Measurements from ENCODE around the gene PHF21A. TPM values are rescaled to one million over a fixed set of nuclear protein-coding genes. Genes with fewer than 3 reads are reported as not detected.

PHF21A gene
- total and polyA plus RNA-seq, 2 of the 8 experiments (the other 6 are each of a cell fraction or from before 2014, with no cell fraction given), result 17.6 to 40.3 TPM

DNA sequence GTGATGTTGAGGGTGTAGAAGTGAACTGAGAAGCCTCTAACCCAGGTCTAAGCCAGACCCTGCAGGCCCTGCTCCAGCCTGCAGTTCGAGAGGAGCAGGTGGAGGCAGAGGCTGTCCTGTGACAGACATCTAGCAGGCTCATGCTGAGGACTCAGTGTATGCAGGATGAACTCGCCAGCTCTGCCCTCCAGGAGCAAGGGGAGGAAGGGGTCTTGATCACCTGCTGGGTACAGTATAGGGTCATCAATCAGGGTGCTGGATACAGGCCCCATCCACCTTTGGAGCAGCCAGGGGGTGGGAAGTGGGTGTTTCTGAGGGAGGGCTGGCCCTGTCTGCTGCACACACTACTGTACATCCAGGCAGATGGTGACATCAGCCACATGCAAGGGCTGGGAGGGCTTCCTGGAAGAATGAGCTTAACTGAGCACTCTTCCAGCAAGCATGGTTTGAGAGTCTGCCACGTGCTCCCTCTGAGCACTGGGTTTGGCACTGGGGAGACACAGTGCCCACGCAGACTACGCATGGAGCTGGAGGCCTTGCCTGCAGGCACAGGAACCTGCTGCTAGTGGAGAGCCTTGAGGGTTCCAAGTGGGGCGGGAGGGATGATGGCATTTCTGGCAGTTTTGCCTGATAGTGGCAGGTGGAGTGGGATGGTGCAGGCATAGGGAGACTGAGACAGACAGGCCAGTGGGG, 226.6 kb downstream of the PHF21A start:
- no peak overlapping the region for H4K91ac ChIP-seq (replicated peaks; ENCODE audit: insufficient read length, low read length)
- H2BK12ac ChIP-seq (ENCODE audit: low read depth, low read length), result 0 out of 2 replicates have a peak overlapping the region, but pooled peaks have one; percentile 75
- H3K4me2 ChIP-seq (ENCODE audit: insufficient read depth in 1 of 2, low read depth in 2 of 2, low read length in 2 of 2), result no peak overlapping the region
- H2BK20ac ChIP-seq (ENCODE audit: low read length), result no peak overlapping the region
- H4K8ac ChIP-seq (ENCODE audit: extremely low read depth, insufficient read depth, low read length), result no peak overlapping the region
- no peak overlapping the region for H3K18ac ChIP-seq (ENCODE audit: extremely low read depth, low read length)
- H3K23me2 ChIP-seq (ENCODE audit: low read depth, low read length), result peaks cover 2% of the 10 kb centered on the region; the same call in 1 of the 2 replicates
- H3K4ac ChIP-seq (replicated peaks; ENCODE audit: insufficient read length, low read depth, low read length), result no peak overlapping the region
- H2AFZ ChIP-seq (ENCODE audit: low read length), result no peak overlapping the region
- no peak overlapping the region for H3K56ac ChIP-seq (replicated peaks; ENCODE audit: insufficient read length, low read depth, low read length)
- peaks cover 0 to 22% (median 18%) of the 10 kb centered on the region in 4 experiments; a peak in 6 of 7 replicates for H3K4me1 ChIP-seq (replicated peaks in 1 of 4; ENCODE audit: control insufficient read depth in 3 of 4, insufficient read depth in 4 of 4, low read length in 3 of 4)
- H3K27ac ChIP-seq (ENCODE audit: low read depth, low read length), result no peak overlapping the region
- DNase-seq (ENCODE audit: low read depth in 1 of 2, low spot score in 2 of 2) (no peak), FAIRE-seq (no peak)
- no peak overlapping the region for H4K5ac ChIP-seq (ENCODE audit: insufficient read length, low read depth, low read length)
- POLR2A ChIA-PET (ENCODE audit: partially characterized antibody), result interaction anchor here (1.1 to 1.9 kb wide), 3 partner anchors 12 to 27 kb away, joined by 4 to 5 read pairs (median 5); no protein-coding TSS in a partner anchor
- H3K14ac ChIP-seq (ENCODE audit: insufficient read length), result no peak overlapping the region
- H3K36me3 ChIP-seq (ENCODE audit: control insufficient read depth in 2 of 4, insufficient read depth in 4 of 4, low read length in 3 of 4), result no peaks in the 10 kb centered on the region
- H3K27me3 ChIP-seq (replicated peaks in 1 of 4; ENCODE audit: control insufficient read depth in 3 of 4, extremely low read depth in 1 of 4, insufficient read depth in 3 of 4, low read length in 3 of 4), result no peaks in the 10 kb centered on the region
- CTCF ChIA-PET (ENCODE audit: partially characterized antibody), result interaction anchor here (0.6 to 7.7 kb wide), 8 partner anchors 8 to 123 kb away, joined by 3 to 69 read pairs (median 4); no protein-coding TSS in a partner anchor
- no peak for TF ChIP-seq SIX5 (IDR thresholded peaks at IDR 0.05; ENCODE audit: low read depth, low read length)
- no peak for TF ChIP-seq POU5F1 (IDR thresholded peaks at IDR 0.05; ENCODE audit: low read depth, low read length)
- TF ChIP-seq SUZ12 (IDR thresholded peaks at IDR 0.05; ENCODE audit: low read length), result no peak
- TF ChIP-seq ZNF274 (IDR thresholded peaks at IDR 0.05; ENCODE audit: borderline replicate concordance, extremely low read depth, low read length), result no peak
- no peak for TF ChIP-seq PHF8 (conservative IDR thresholded peaks at IDR 0.05; ENCODE audit: low read depth, low read length)
- no peak for TF ChIP-seq SRF (IDR thresholded peaks at IDR 0.05; ENCODE audit: low read depth, low read length)
- no peak for TF ChIP-seq NRF1 (IDR thresholded peaks at IDR 0.05; ENCODE audit: low read depth, low read length)
- no peak for TF ChIP-seq SP1 (IDR thresholded peaks at IDR 0.05; ENCODE audit: low read depth, low read length)
- no peak overlapping the region for H2BK120ac ChIP-seq (replicated peaks; ENCODE audit: low read depth, low read length)
- H3K79me1 ChIP-seq (ENCODE audit: low read depth, low read length), result no peaks in the 10 kb centered on the region; the same call in 1 of the 2 replicates
- H3K9me3 ChIP-seq (ENCODE audit: insufficient read depth in 2 of 2, low read depth in 1 of 2, low read length in 1 of 2), result no peaks in the 10 kb centered on the region
- 0 out of 7 replicates have a peak overlapping the region, but pooled peaks of 1 of the 4 experiments have one; percentile 6 for H3K9ac ChIP-seq (replicated peaks in 1 of 4; ENCODE audit: extremely low read depth in 1 of 4, low read depth in 3 of 4, low read length in 3 of 4)
- H3K23ac ChIP-seq (ENCODE audit: insufficient read length), result no peak overlapping the region
- H3K4me3 ChIP-seq (ENCODE audit: extremely low read depth in 1 of 4, insufficient read depth in 2 of 4, low read depth in 3 of 4, low read length in 4 of 4), result no peak overlapping the region
- H3K79me2 ChIP-seq (ENCODE audit: control insufficient read depth in 1 of 2, insufficient read depth in 2 of 2, low read length in 2 of 2), result no peaks in the 10 kb centered on the region; a peak in 1 of 4 replicates
- WGBS, 2 experiments (ENCODE audit: extremely low coverage in 1 of 2, insufficient coverage in 1 of 2, insufficient read length in 1 of 2, insufficient replicate concordance in 2 of 2, low coverage in 1 of 2, low lambda C conversion rate in 2 of 2, missing lambda C conversion rate in 1 of 2), result 92% methylated on average over 6 of the region's 6 CpGs; no CpG with 5 or more reads in 1 of the 2 experiments
- H4K20me1 ChIP-seq (replicated peaks in 1 of 2; ENCODE audit: control insufficient read depth in 1 of 2, insufficient read depth in 2 of 2, low read length in 2 of 2), result peaks cover 0 to 9% of the 10 kb centered on the region in 2 experiments
- 0 out of 2 replicates have a peak overlapping the region, but pooled peaks have one; percentile 4 for H2BK5ac ChIP-seq (ENCODE audit: low read depth, low read length)
- 0 out of 2 replicates have a peak overlapping the region, but pooled peaks have one; percentile 13 for H2BK15ac ChIP-seq (ENCODE audit: low read length)
- peak overlapping the region; percentile 11; the same call in 1 of the 2 replicates for H2AK5ac ChIP-seq (ENCODE audit: low read depth, low read length)
